Left ventricle myocardium inferior (tissue), 1 donor: Measurements from ENCODE around the gene CREB5. TPM values are rescaled to one million over a fixed set of nuclear protein-coding genes. Genes with fewer than 3 reads are reported as not detected.

ENCODE experiments used
- DNase-seq: peaks from one replicate; pipeline ENCODE4 v3.0.0-alpha.2; 2020
- H3K27ac ChIP-seq: fragments of 200-600 bp; replicated peaks from 2 replicates; pipeline ENCODE4 v1.8.0; 2021
- H3K27me3 ChIP-seq: fragments of 200-600 bp; 2 replicates; pipeline ENCODE4 v1.8.0; 2021; ENCODE audit warnings: low read depth
- H3K36me3 ChIP-seq: fragments of 200-600 bp; 2 replicates; pipeline ENCODE4 v1.8.0; 2021
- H3K4me1 ChIP-seq: fragments of 200-600 bp; 2 replicates; pipeline ENCODE4 v1.8.0; 2021
- H3K4me3 ChIP-seq: fragments of 200-600 bp; 2 replicates; pipeline ENCODE4 v1.8.0; 2021; ENCODE audit warnings: mild to moderate bottlenecking, moderate library complexity
- H3K9me3 ChIP-seq: fragments of 200-600 bp; replicated peaks from 2 replicates; pipeline ENCODE4 v1.8.0; 2021
- intact Hi-C: fragments of 100-400 bp; cut with micrococcal nuclease; formaldehyde crosslinking; loops from one replicate; pipeline ENCODE4 v1.11.0; 2022
- total RNA-seq: library from RNA; stranded (reverse); fragmentation: NEBNext Ultra II Directional; extraction: Animal tissue kit (Norgen Biotek cat#: 25700); gene quantifications from one replicate; pipeline ENCODE4 v1.2.1, GENCODE V29; 2021
- TF ChIP-seq, protein P1 (sequence below): fragments of 200-600 bp; IDR thresholded peaks from 2 replicates; pipeline ENCODE4 v1.8.0; 2021; ENCODE audit warnings: antibody characterized with exemption, mild to moderate bottlenecking, borderline replicate concordance
- donor health status: DM: no; HTN: yes; CAD: no; lungs with severe emphysema.

Gene CREB5
- total RNA-seq, 1 donor from 2014 or later: 9.8 TPM

DNA sequence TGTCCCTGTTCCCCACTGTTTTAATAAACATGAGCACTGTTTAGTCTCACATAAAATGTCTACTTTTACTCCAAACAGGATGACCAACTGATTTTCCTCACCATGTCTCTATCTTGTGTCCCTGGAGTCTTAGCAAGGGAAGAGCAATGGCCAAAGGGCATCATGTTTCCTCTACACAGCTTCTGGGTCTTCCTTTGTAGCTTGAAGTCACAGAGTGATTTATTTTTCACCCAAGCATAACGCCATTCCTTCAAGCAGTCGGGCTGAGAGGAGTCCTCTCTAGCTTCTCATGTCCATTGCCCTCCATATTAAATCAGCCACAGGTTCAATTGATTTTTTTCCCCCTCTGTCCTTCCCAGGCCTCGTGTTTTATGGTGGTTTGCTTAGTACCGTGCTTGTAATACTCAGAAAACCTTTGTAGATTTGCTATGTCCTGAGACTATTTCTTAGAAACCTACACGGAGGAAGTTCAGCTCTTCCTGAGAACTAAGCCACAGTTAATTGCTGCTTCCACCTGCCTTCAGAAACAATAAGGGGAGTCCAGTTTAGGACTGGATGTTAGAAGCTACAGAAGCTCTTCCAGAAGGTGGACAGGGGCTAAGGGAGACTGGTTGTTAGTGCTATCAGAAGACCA lies 178.8 kb downstream of the CREB5 start:
- intact Hi-C loops: no loop called here
- Histone ChIP-seq H3K36me3 (no peaks in the 10 kb centered on the region), H3K4me3 (no peak overlapping the region), H3K4me1 (peaks cover 7% of the 10 kb centered on the region), H3K9me3 (no peaks in the 10 kb centered on the region), H3K27me3 (no peaks in the 10 kb centered on the region), H3K27ac (no peak overlapping the region)
- DNase-seq: no peak
- TF ChIP-seq, protein P1, sequence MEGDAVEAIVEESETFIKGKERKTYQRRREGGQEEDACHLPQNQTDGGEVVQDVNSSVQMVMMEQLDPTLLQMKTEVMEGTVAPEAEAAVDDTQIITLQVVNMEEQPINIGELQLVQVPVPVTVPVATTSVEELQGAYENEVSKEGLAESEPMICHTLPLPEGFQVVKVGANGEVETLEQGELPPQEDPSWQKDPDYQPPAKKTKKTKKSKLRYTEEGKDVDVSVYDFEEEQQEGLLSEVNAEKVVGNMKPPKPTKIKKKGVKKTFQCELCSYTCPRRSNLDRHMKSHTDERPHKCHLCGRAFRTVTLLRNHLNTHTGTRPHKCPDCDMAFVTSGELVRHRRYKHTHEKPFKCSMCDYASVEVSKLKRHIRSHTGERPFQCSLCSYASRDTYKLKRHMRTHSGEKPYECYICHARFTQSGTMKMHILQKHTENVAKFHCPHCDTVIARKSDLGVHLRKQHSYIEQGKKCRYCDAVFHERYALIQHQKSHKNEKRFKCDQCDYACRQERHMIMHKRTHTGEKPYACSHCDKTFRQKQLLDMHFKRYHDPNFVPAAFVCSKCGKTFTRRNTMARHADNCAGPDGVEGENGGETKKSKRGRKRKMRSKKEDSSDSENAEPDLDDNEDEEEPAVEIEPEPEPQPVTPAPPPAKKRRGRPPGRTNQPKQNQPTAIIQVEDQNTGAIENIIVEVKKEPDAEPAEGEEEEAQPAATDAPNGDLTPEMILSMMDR: no peak

DNA sequence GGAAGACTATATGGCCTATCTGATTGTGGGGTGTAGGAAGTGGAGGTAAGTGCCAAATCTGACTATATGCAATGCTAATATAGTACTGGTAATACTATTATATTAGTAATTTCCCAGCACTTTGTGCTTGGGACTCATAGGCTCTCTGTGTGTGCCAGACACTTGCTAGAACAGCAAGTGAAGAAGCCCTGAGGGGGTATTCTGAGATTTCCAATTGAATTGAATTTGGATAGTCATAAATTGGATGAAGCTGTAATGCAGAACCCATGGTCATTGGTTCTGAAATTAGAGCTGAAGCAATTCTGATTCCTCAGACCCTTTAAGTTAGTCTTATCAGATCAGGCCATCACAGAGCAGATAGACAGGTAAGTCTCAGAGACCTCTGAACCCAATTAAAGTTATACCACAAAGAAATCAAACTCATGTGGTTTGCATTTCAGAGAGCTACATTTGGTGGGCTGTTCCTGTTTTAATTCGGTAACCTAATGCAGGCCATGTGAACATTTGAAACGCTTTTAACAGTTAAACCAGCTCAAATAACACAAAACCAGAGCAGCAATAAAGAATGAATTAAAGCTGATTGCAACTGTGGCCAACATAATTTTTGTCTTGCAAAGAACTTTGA lies 179.5 kb downstream of the CREB5 start:
- Histone ChIP-seq H3K4me1 (peaks cover 7% of the 10 kb centered on the region), H3K9me3 (no peaks in the 10 kb centered on the region), H3K4me3 (no peak overlapping the region)

DNA sequence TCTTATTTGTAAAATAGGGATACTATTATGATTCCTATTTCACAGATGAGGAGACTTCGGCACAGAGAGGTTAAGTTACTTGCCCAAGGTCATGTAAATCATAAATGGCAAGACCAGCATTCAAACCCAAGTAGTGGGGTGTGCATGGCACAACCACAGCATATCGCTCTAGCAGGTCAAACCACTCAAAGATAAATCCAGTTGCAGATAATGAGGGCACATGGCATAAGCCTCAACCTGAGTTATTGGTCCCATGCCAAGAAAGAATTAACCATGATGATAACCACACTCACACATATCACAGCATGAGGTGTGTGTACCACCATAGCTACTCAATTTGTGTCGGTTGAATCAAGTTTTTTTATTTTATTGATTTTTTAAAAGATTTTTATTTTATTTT lies 180.5 kb downstream of the CREB5 start:
- Histone ChIP-seq H3K9me3 (no peaks in the 10 kb centered on the region), H3K36me3 (no peaks in the 10 kb centered on the region), H3K4me3 (no peak overlapping the region), H3K27me3 (no peaks in the 10 kb centered on the region), H3K27ac (no peak overlapping the region), H3K4me1 (peaks cover 7% of the 10 kb centered on the region)
- DNase-seq: no peak
- TF ChIP-seq, protein P1: no peak
- intact Hi-C loops: no loop called here

More for the DNA sequence above, 179.5 kb downstream of the CREB5 start:
- TF ChIP-seq, protein P1: no peak
- Histone ChIP-seq H3K36me3 (no peaks in the 10 kb centered on the region), H3K27me3 (no peaks in the 10 kb centered on the region), H3K27ac (no peak overlapping the region)
- DNase-seq: no peak
- intact Hi-C loops: no loop called here

DNA sequence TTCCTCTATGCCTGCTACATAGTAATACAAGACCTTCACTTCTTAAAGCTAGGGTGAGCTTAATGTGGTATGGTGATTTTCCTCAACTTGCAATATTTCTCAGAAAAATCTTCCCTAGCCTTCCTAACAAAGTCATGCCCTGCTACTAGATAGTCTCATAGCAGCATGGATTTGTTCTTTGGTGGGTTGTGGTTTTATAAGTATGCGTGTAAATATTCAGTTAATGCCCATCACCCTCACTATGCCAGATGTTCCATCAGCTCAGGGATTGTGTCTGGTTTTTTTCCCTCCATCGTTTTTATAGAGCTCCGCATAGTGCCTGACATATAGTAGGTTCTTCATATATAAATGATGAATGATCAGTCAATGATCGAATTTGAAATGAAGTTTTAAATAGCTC lies 182.8 kb downstream of the CREB5 start:
- no peak for DNase-seq
- Histone ChIP-seq H3K27me3 (no peaks in the 10 kb centered on the region), H3K27ac (no peak overlapping the region), H3K36me3 (no peaks in the 10 kb centered on the region), H3K9me3 (no peaks in the 10 kb centered on the region), H3K4me3 (no peak overlapping the region), H3K4me1 (peaks cover 7% of the 10 kb centered on the region)
- intact Hi-C loops: no loop called here
- TF ChIP-seq, protein P1: no peak

DNA sequence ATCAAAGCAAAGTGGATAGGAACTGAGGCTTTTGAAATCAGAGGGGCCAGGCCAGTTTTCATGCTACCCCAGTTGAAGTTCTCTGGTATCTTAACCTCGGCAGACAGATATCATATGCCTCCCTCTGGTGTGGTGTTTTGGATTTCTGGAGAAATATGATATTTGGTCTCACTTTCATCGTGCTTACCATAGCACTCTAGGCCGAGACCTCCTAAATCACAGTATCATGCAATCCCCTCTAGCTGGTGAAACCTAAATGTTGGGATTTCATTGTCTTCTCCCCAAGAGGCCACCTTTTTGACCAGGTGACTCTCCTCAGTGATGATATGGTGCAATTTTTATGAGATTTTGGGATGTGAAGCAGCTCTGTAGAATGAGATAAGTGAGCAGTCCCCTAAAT lies 183.5 kb downstream of the CREB5 start:
- no peaks in the 10 kb centered on the region for H3K9me3 ChIP-seq
- peaks cover 7% of the 10 kb centered on the region for H3K4me1 ChIP-seq
- H3K4me3 ChIP-seq: no peak overlapping the region
- DNase-seq: no peak
- intact Hi-C loops: no loop called here
- H3K36me3 ChIP-seq: no peaks in the 10 kb centered on the region
- no peaks in the 10 kb centered on the region for H3K27me3 ChIP-seq
- TF ChIP-seq, protein P1: no peak
- no peak overlapping the region for H3K27ac ChIP-seq
